ENCODE results near the gene RXFP2.
A peak's percentile ranks its signal among the peaks of the same experiment; 100 is the strongest.

RXFP2 gene

GRCh38 chr13:31815361-31816144 is 76.2 kb downstream of the RXFP2 start:
- FAIRE-seq, result no peak
- no peak for TF ChIP-seq CTCF (IDR thresholded peaks at IDR 0.05; ENCODE audit: insufficient read depth, missing control alignments)
- DNase-seq (ENCODE audit: insufficient read length, low spot score), result no peak

- DNase-seq (ENCODE audit: insufficient read length, low spot score), result no peak
- FAIRE-seq, result no peak
- no peak for TF ChIP-seq CTCF (IDR thresholded peaks at IDR 0.05; ENCODE audit: insufficient read depth, missing control alignments)
Measured at GRCh38 chr13:31818236-31818635, 78.9 kb downstream of the RXFP2 start.

GRCh38 chr13:31824705-31825517 is 85.6 kb downstream of the RXFP2 start:
- peak; percentile 35 for TF ChIP-seq CTCF (IDR thresholded peaks at IDR 0.05; ENCODE audit: insufficient read depth, missing control alignments)
- FAIRE-seq (no peak), DNase-seq (ENCODE audit: insufficient read length, low spot score) (no peak)

GRCh38 chr13:31826521-31826920 is 87.2 kb downstream of the RXFP2 start:
- TF ChIP-seq CTCF (IDR thresholded peaks at IDR 0.05; ENCODE audit: insufficient read depth, missing control alignments), result no peak
- FAIRE-seq (no peak), DNase-seq (ENCODE audit: insufficient read length, low spot score) (no peak)

GRCh38 chr13:31827707-31828106 is 88.4 kb downstream of the RXFP2 start:
- DNase-seq (ENCODE audit: insufficient read length, low spot score), result no peak
- no peak for FAIRE-seq
- TF ChIP-seq CTCF (IDR thresholded peaks at IDR 0.05; ENCODE audit: insufficient read depth, missing control alignments), result no peak

- TF ChIP-seq CTCF (IDR thresholded peaks at IDR 0.05; ENCODE audit: insufficient read depth, missing control alignments), result no peak
- FAIRE-seq (no peak), DNase-seq (ENCODE audit: insufficient read length, low spot score) (no peak)
Measured at GRCh38 chr13:31835932-31836331, 96.6 kb downstream of the RXFP2 start.

GRCh38 chr13:31843044-31843443 is 103.7 kb downstream of the RXFP2 start:
- DNase-seq (ENCODE audit: insufficient read length, low spot score), result no peak
- no peak for FAIRE-seq
- no peak for TF ChIP-seq CTCF (IDR thresholded peaks at IDR 0.05; ENCODE audit: insufficient read depth, missing control alignments)

Data from D721Med (cell line).